CD4-positive, alpha-beta memory T cell (primary cell): ENCODE data around the gene GNAT2. TPM values are rescaled to one million over a fixed set of nuclear protein-coding genes. Genes with fewer than 3 reads are reported as not detected.

ENCODE experiments used
- CTCF ChIA-PET: fragments of 350-600 bp; sonication (Branson Sonifier 250); formaldehyde crosslinking; loops from one replicate; lab custom pipeline; 2021; ENCODE audit warnings: inconsistent platforms; ENCODE audit not compliant: partially characterized antibody; lab: Charles Lee
- POLR2A ChIA-PET: fragments of 350-600 bp; sonication (Branson Sonifier 250); formaldehyde crosslinking; loops from one replicate; lab custom pipeline; 2021; ENCODE audit not compliant: partially characterized antibody; lab: Charles Lee
- DNase-seq, 5 donors: peaks; one replicate each; pipeline versions ENCODE4 v3.0.0 to v3.0.0-alpha.2; 2020 to 2022; ENCODE audit warnings: mixed read lengths in 1 of 5
- H3K27ac ChIP-seq: one replicate; pipeline ENCODE4 v1.7.0; 2013; ENCODE audit warnings: low read depth, low read length
- H3K27me3 ChIP-seq: 2 replicates; pipeline ENCODE4 v1.7.0; 2013; ENCODE audit warnings: mild to moderate bottlenecking, low read length, moderate library complexity; ENCODE audit not compliant: insufficient read depth
- H3K36me3 ChIP-seq: 2 replicates; pipeline ENCODE4 v1.7.0; 2013; ENCODE audit warnings: mild to moderate bottlenecking, low read length, moderate library complexity; ENCODE audit not compliant: insufficient read depth
- H3K4me1 ChIP-seq: 2 replicates; pipeline ENCODE4 v1.7.0; 2013; ENCODE audit warnings: mild to moderate bottlenecking, low read length, moderate library complexity; ENCODE audit not compliant: insufficient read depth
- H3K4me3 ChIP-seq, 2 donors: one replicate each; pipeline ENCODE4 v1.7.0; 2013; ENCODE audit warnings: low read length in 2 of 2, mild to moderate bottlenecking in 1 of 2
- H3K9me3 ChIP-seq, 2 donors: one replicate each; pipeline ENCODE4 v1.7.0; 2013; ENCODE audit warnings: low read length in 2 of 2, control low read depth in 1 of 2; ENCODE audit not compliant: control insufficient read depth in 1 of 2
- H3K27ac Mint-ChIP-seq, 7 donors: one replicate each; pipeline ENCODE4 v1.8.0; 2020 to 2021; ENCODE audit warnings: mixed read lengths in 7 of 7, mild to moderate bottlenecking in 6 of 7, inconsistent platforms in 3 of 7, moderate library complexity in 3 of 7
- H3K27me3 Mint-ChIP-seq, 2 donors: one replicate each; pipeline ENCODE4 v1.8.0; 2020 to 2021; ENCODE audit warnings: mixed read lengths in 2 of 2
- H3K36me3 Mint-ChIP-seq, 2 donors: one replicate each; pipeline ENCODE4 v1.8.0; 2020 to 2021; ENCODE audit warnings: mixed read lengths in 2 of 2, inconsistent platforms in 1 of 2, mild to moderate bottlenecking in 1 of 2
- H3K4me1 Mint-ChIP-seq, 4 donors: one replicate each; pipeline ENCODE4 v1.8.0; 2020 to 2021; ENCODE audit warnings: mixed read lengths in 4 of 4, mild to moderate bottlenecking in 1 of 4
- H3K4me3 Mint-ChIP-seq, 8 donors: one replicate each; pipeline ENCODE4 v1.8.0; 2020 to 2021; ENCODE audit warnings: mixed read lengths in 8 of 8, mild to moderate bottlenecking in 7 of 8, moderate library complexity in 6 of 8, inconsistent platforms in 3 of 8
- H3K9me3 Mint-ChIP-seq, 8 donors: one replicate each; pipeline ENCODE4 v1.8.0; 2020 to 2021; ENCODE audit warnings: mixed read lengths in 8 of 8, mild to moderate bottlenecking in 5 of 8, inconsistent platforms in 3 of 8, moderate library complexity in 1 of 8
- intact Hi-C: fragments of 100-400 bp; cut with micrococcal nuclease; formaldehyde crosslinking; loops from one replicate; pipeline ENCODE4 v1.15.1; 2023
- polyA plus RNA-seq, 2 donors: library from polyadenylated mRNA; unstranded; fragments of 300-500 nt; fragmentation: Illumina TruSeq; gene quantifications; one replicate each; pipeline ENCODE4 v1.2.3, GENCODE V29; 2021
- total RNA-seq, 2 experiments: library from RNA; stranded (reverse); gene quantifications; one replicate each; pipeline ENCODE4 v1.2.3, GENCODE V29; 2021

The GNAT2 gene
- total and polyA plus RNA-seq, 4 experiments from 2014 or later: not detected

GRCh38 chr1:109654519-109654918, 35.1 kb upstream of the GNAT2 start:
- intact Hi-C loops: no loop called here
- POLR2A ChIA-PET: interaction anchor here (1.8 to 1.9 kb wide), 3 partner anchors 14 to 106 kb away, joined by 3 to 10 read pairs (median 7); partner anchors contain the start of genes AMPD2, GNAI3 and GNAT2
- no peak overlapping the region for H3K27ac Mint-ChIP-seq

GRCh38 chr1:109653306-109653705, 33.9 kb upstream of the GNAT2 start:
- ChIA-PET CTCF (interaction anchor here (1.9 to 20.3 kb wide), 5 partner anchors 9 to 331 kb away, joined by 5 to 394 read pairs (median 10); partner anchors contain the start of gene AHCYL1), POLR2A (no interaction called here)
- Histone ChIP-seq H3K4me3 (no peak overlapping the region), H3K9me3 (no peaks in the 10 kb centered on the region), H3K36me3 (no peaks in the 10 kb centered on the region), H3K27ac (no peak overlapping the region), H3K27me3 (peaks cover 7% of the 10 kb centered on the region), H3K4me1 (peaks cover 12% of the 10 kb centered on the region)
- peaks cover 0 to 7% of the 10 kb centered on the region in 2 donors for H3K36me3 Mint-ChIP-seq
- H3K27ac Mint-ChIP-seq: no peak overlapping the region
- no peaks in the 10 kb centered on the region for H3K9me3 Mint-ChIP-seq
- intact Hi-C loops: no loop called here
- peaks cover 7 to 25% (median 15%) of the 10 kb centered on the region in 4 donors for H3K4me1 Mint-ChIP-seq
- H3K27me3 Mint-ChIP-seq: peaks cover 3 to 7% of the 10 kb centered on the region in 2 donors
- peak overlapping the region in 1 of 8 donors; percentile 45 for H3K4me3 Mint-ChIP-seq
- DNase-seq: no peak

More at GRCh38 chr1:109654519-109654918, 35.1 kb upstream of the GNAT2 start:
- Histone ChIP-seq H3K27me3 (peaks cover 7% of the 10 kb centered on the region), H3K4me1 (peaks cover 12% of the 10 kb centered on the region), H3K36me3 (no peaks in the 10 kb centered on the region), H3K27ac (no peak overlapping the region), H3K4me3 (no peak overlapping the region), H3K9me3 (no peaks in the 10 kb centered on the region)
- Mint-ChIP-seq H3K27me3 (peaks cover 1 to 7% of the 10 kb centered on the region in 2 donors), H3K4me1 (peaks cover 7 to 25% (median 15%) of the 10 kb centered on the region in 4 donors), H3K36me3 (peaks cover 0 to 7% of the 10 kb centered on the region in 2 donors), H3K9me3 (no peaks in the 10 kb centered on the region), H3K4me3 (peak overlapping the region in 5 of 8 donors; percentile 19 to 98 (median 32))
- DNase-seq: no peak
- CTCF ChIA-PET: interaction anchor here (1.6 to 2.4 kb wide), 4 partner anchors 9 to 330 kb away, joined by 4 to 18 read pairs (median 13); partner anchors contain the start of gene AHCYL1

- Histone ChIP-seq H3K4me1 (peaks cover 12% of the 10 kb centered on the region), H3K27me3 (peaks cover 7% of the 10 kb centered on the region), H3K36me3 (no peaks in the 10 kb centered on the region), H3K4me3 (no peak overlapping the region), H3K27ac (no peak overlapping the region), H3K9me3 (no peaks in the 10 kb centered on the region)
- H3K27ac Mint-ChIP-seq: peak overlapping the region in 1 of 7 donors; percentile 27
- no peak overlapping the region for H3K4me3 Mint-ChIP-seq
- intact Hi-C loops: no loop called here
- peaks cover 0 to 7% of the 10 kb centered on the region in 2 donors for H3K36me3 Mint-ChIP-seq
- H3K27me3 Mint-ChIP-seq: peaks cover 3 to 7% of the 10 kb centered on the region in 2 donors
- DNase-seq: no peak
- ChIA-PET CTCF (interaction anchor here (0.9 to 20.3 kb wide), 7 partner anchors 9 to 332 kb away, joined by 3 to 394 read pairs (median 8); partner anchors contain the start of gene AHCYL1), POLR2A (interaction anchor here (0.9 kb wide), 1 partner anchor 15 kb away, joined by 3 read pairs; the partner anchor contains the start of gene GSTM2)
- no peaks in the 10 kb centered on the region for H3K9me3 Mint-ChIP-seq
- peaks cover 7 to 25% (median 15%) of the 10 kb centered on the region in 4 donors for H3K4me1 Mint-ChIP-seq
These were observed 33.0 kb upstream of the GNAT2 start for GRCh38 chr1:109652402-109652801.

GRCh38 chr1:109650609-109651008, 31.2 kb upstream of the GNAT2 start:
- peaks cover 0 to 2% of the 10 kb centered on the region in 2 donors for H3K36me3 Mint-ChIP-seq
- ChIA-PET CTCF (interaction anchor here (1.5 to 20.3 kb wide), 6 partner anchors 12 to 334 kb away, joined by 3 to 394 read pairs (median 10); partner anchors contain the start of genes AHCYL1 and GNAI3), POLR2A (interaction anchor here (0.9 kb wide), 1 partner anchor 102 kb away, joined by 3 read pairs; the partner anchor contains the start of gene GNAI3)
- H3K36me3 ChIP-seq: no peaks in the 10 kb centered on the region
- H3K4me1 Mint-ChIP-seq: peaks cover 2 to 11% (median 7%) of the 10 kb centered on the region in 4 donors
- H3K4me1 ChIP-seq: peaks cover 7% of the 10 kb centered on the region
- H3K27me3 Mint-ChIP-seq: peaks cover 3 to 7% of the 10 kb centered on the region in 2 donors
- H3K27ac ChIP-seq: no peak overlapping the region
- intact Hi-C loops: no loop called here
- no peaks in the 10 kb centered on the region for H3K9me3 Mint-ChIP-seq
- no peaks in the 10 kb centered on the region for H3K9me3 ChIP-seq
- H3K4me3 Mint-ChIP-seq: no peak overlapping the region
- DNase-seq: no peak
- no peak overlapping the region for H3K27ac Mint-ChIP-seq
- no peak overlapping the region for H3K4me3 ChIP-seq
- H3K27me3 ChIP-seq: peaks cover 7% of the 10 kb centered on the region

GRCh38 chr1:109649491-109649914, 30.1 kb upstream of the GNAT2 start:
- H3K27ac Mint-ChIP-seq: peak overlapping the region in 1 of 7 donors; percentile 37
- no peak for DNase-seq
- no peak overlapping the region for H3K4me3 Mint-ChIP-seq

GRCh38 chr1:109644670-109645069, 25.3 kb upstream of the GNAT2 start:
- POLR2A ChIA-PET: no interaction called here
- Mint-ChIP-seq H3K36me3 (no peaks in the 10 kb centered on the region), H3K27ac (no peak overlapping the region), H3K27me3 (peaks cover 2 to 4% of the 10 kb centered on the region in 2 donors), H3K4me3 (no peak overlapping the region), H3K9me3 (no peaks in the 10 kb centered on the region), H3K4me1 (peaks cover 4 to 14% (median 8%) of the 10 kb centered on the region in 4 donors)
- no peaks in the 10 kb centered on the region for H3K9me3 ChIP-seq
- no peak for DNase-seq
- no peak overlapping the region for H3K27ac ChIP-seq
- intact Hi-C loops: loop anchor here (5.0 kb wide), 2 partner anchors 268 to 818 kb away; partner anchors contain the start of gene CSF1
- no peaks in the 10 kb centered on the region for H3K36me3 ChIP-seq
- H3K4me3 ChIP-seq: no peak overlapping the region
- peaks cover 14% of the 10 kb centered on the region for H3K4me1 ChIP-seq
- H3K27me3 ChIP-seq: no peaks in the 10 kb centered on the region
- CTCF ChIA-PET: interaction anchor here (0.6 to 20.3 kb wide), 14 partner anchors 6 to 369 kb away, joined by 3 to 394 read pairs (median 4); partner anchors contain the start of genes AHCYL1 and GSTM4

More at GRCh38 chr1:109649491-109649914, 30.1 kb upstream of the GNAT2 start:
- Mint-ChIP-seq H3K9me3 (no peaks in the 10 kb centered on the region), H3K36me3 (no peaks in the 10 kb centered on the region), H3K4me1 (peaks cover 0 to under 1% (median 0%) of the 10 kb centered on the region in 4 donors), H3K27me3 (peaks cover 3 to 6% of the 10 kb centered on the region in 2 donors)
- H3K4me3 ChIP-seq: no peak overlapping the region
- H3K36me3 ChIP-seq: no peaks in the 10 kb centered on the region
- no peak overlapping the region for H3K27ac ChIP-seq
- H3K4me1 ChIP-seq: no peaks in the 10 kb centered on the region
- peaks cover 7% of the 10 kb centered on the region for H3K27me3 ChIP-seq
- H3K9me3 ChIP-seq: no peaks in the 10 kb centered on the region
- intact Hi-C loops: no loop called here
- ChIA-PET CTCF (interaction anchor here (1.0 to 20.3 kb wide), 6 partner anchors 11 to 335 kb away, joined by 3 to 394 read pairs (median 10); partner anchors contain the start of genes AHCYL1 and GNAI3), POLR2A (interaction anchor here (0.9 kb wide), 1 partner anchor 101 kb away, joined by 3 read pairs; the partner anchor contains the start of gene GNAI3)
